Activated CD8-positive, alpha-beta T cell treated with anti-CD3 and anti-CD28 coated beads for 36 hours (primary cell): Measurements from ENCODE around the gene MCU. TPM values are rescaled to one million over a fixed set of nuclear protein-coding genes. Genes with fewer than 3 reads are reported as not detected.

Experiments used
- ATAC-seq: fragments of 200-7000 bp; cut with Tn5 transposase; one replicate; pipeline ENCODE4 v1.10.0; 2021; ENCODE audit warnings: mild to moderate bottlenecking, moderate library complexity
- CTCF ChIA-PET: fragments of 350-600 bp; sonication (Branson Sonifier 250); formaldehyde crosslinking; loops from one replicate; lab custom pipeline; 2021; ENCODE audit warnings: antibody characterized with exemption; lab: Charles Lee
- POLR2A ChIA-PET: fragments of 350-600 bp; sonication (Branson Sonifier 250); formaldehyde crosslinking; loops from one replicate; lab custom pipeline; 2021; ENCODE audit warnings: antibody characterized with exemption; lab: Charles Lee
- DNase-seq: peaks from one replicate; pipeline ENCODE4 v3.0.0-alpha.2; 2020
- H3K27ac Mint-ChIP-seq: one replicate; pipeline ENCODE4 v1.8.0; 2021; ENCODE audit warnings: mild to moderate bottlenecking, mixed read lengths
- H3K27me3 Mint-ChIP-seq: one replicate; pipeline ENCODE4 v1.8.0; 2021; ENCODE audit warnings: mixed read lengths
- H3K36me3 Mint-ChIP-seq: one replicate; pipeline ENCODE4 v1.8.0; 2021; ENCODE audit warnings: low read depth, mixed read lengths
- H3K4me1 Mint-ChIP-seq: one replicate; pipeline ENCODE4 v1.8.0; 2021; ENCODE audit warnings: low read depth, mixed read lengths
- H3K4me3 Mint-ChIP-seq: one replicate; pipeline ENCODE4 v1.8.0; 2021; ENCODE audit warnings: mild to moderate bottlenecking, moderate library complexity, mixed read lengths
- H3K9me3 Mint-ChIP-seq: one replicate; pipeline ENCODE4 v1.8.0; 2021; ENCODE audit warnings: mixed read lengths
- intact Hi-C: fragments of 100-400 bp; cut with micrococcal nuclease; formaldehyde crosslinking; loops from one replicate; pipeline ENCODE4 v1.10.0; 2022
- total RNA-seq, 2 experiments: library from RNA; stranded (reverse); gene quantifications; one replicate each; pipeline ENCODE4 v1.2.3, GENCODE V29; 2021
- TF ChIP-seq, protein P1 (sequence below): fragments of 200-600 bp; IDR thresholded peaks from one replicate; pipeline ENCODE4 v1.8.0; 2022; ENCODE audit warnings: antibody characterized with exemption, mild to moderate bottlenecking

The MCU gene
- total RNA-seq, 2 experiments from 2014 or later: 17.1 to 18.3 TPM

DNA sequence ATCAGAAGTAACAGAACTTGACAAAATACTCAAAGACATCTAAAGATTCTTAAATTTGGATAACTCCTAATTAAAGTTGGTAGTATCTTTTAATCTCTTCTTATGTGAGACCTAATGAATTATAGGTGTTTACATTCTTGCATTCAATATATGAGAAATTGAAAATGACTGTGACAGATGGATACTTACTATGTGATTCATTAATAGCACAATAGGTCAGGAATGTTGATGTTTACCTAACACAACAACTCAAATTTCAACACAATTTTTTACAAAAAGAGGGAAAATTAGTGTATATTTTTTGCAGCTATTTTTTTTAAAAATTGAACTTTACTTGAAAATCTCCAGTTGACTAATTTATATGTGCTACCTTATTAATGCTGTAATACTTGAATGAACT, 31.7 kb upstream of the MCU start:
- TF ChIP-seq, protein P1, sequence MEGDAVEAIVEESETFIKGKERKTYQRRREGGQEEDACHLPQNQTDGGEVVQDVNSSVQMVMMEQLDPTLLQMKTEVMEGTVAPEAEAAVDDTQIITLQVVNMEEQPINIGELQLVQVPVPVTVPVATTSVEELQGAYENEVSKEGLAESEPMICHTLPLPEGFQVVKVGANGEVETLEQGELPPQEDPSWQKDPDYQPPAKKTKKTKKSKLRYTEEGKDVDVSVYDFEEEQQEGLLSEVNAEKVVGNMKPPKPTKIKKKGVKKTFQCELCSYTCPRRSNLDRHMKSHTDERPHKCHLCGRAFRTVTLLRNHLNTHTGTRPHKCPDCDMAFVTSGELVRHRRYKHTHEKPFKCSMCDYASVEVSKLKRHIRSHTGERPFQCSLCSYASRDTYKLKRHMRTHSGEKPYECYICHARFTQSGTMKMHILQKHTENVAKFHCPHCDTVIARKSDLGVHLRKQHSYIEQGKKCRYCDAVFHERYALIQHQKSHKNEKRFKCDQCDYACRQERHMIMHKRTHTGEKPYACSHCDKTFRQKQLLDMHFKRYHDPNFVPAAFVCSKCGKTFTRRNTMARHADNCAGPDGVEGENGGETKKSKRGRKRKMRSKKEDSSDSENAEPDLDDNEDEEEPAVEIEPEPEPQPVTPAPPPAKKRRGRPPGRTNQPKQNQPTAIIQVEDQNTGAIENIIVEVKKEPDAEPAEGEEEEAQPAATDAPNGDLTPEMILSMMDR: no peak
- POLR2A ChIA-PET: no interaction called here
- ATAC-seq (no peak), DNase-seq (no peak)
- CTCF ChIA-PET: interaction anchor here (1.6 kb wide), 1 partner anchor 8 kb away, joined by 5 read pairs; no protein-coding TSS in a partner anchor
- Mint-ChIP-seq H3K4me1 (no peaks in the 10 kb centered on the region), H3K4me3 (no peak overlapping the region), H3K27me3 (no peaks in the 10 kb centered on the region), H3K36me3 (no peaks in the 10 kb centered on the region), H3K27ac (no peak overlapping the region), H3K9me3 (no peaks in the 10 kb centered on the region)
- intact Hi-C loops: no loop called here

GRCh38 chr10:72661431-72661830, 30.5 kb upstream of the MCU start:
- ChIA-PET CTCF (no interaction called here), POLR2A (no interaction called here)
- Mint-ChIP-seq H3K27ac (no peak overlapping the region), H3K36me3 (no peaks in the 10 kb centered on the region), H3K4me3 (no peak overlapping the region), H3K9me3 (no peaks in the 10 kb centered on the region), H3K4me1 (no peaks in the 10 kb centered on the region), H3K27me3 (no peaks in the 10 kb centered on the region)
- ATAC-seq (no peak), DNase-seq (no peak)
- TF ChIP-seq, protein P1: no peak
- intact Hi-C loops: no loop called here

- H3K27ac Mint-ChIP-seq: no peak overlapping the region
- ChIA-PET CTCF (no interaction called here), POLR2A (no interaction called here)
- no peaks in the 10 kb centered on the region for H3K4me1 Mint-ChIP-seq
- H3K9me3 Mint-ChIP-seq: no peaks in the 10 kb centered on the region
- H3K36me3 Mint-ChIP-seq: no peaks in the 10 kb centered on the region
- no peaks in the 10 kb centered on the region for H3K27me3 Mint-ChIP-seq
- DNase-seq (no peak), ATAC-seq (no peak)
- H3K4me3 Mint-ChIP-seq: no peak overlapping the region
- TF ChIP-seq, protein P1: no peak
- intact Hi-C loops: no loop called here
Measured at GRCh38 chr10:72663971-72664370, 28.0 kb upstream of the MCU start.

- Mint-ChIP-seq H3K4me1 (no peaks in the 10 kb centered on the region), H3K4me3 (no peak overlapping the region), H3K9me3 (no peaks in the 10 kb centered on the region), H3K27ac (no peak overlapping the region), H3K36me3 (no peaks in the 10 kb centered on the region), H3K27me3 (no peaks in the 10 kb centered on the region)
- ChIA-PET POLR2A (no interaction called here), CTCF (interaction anchor here (0.9 kb wide), 1 partner anchor 10 kb away, joined by 3 read pairs; no protein-coding TSS in a partner anchor)
- intact Hi-C loops: no loop called here
- ATAC-seq: no peak
- DNase-seq: no peak
- TF ChIP-seq, protein P1: no peak
Measured at GRCh38 chr10:72665925-72666324, 26.0 kb upstream of the MCU start.

- no peak for ATAC-seq
- ChIA-PET CTCF (interaction anchor here (1.0 to 1.5 kb wide), 2 partner anchors 8 to 9 kb away, joined by 3 to 5 read pairs; no protein-coding TSS in a partner anchor), POLR2A (interaction anchor here (1.5 kb wide), 1 partner anchor 12 kb away, joined by 4 read pairs; no protein-coding TSS in a partner anchor)
- Mint-ChIP-seq H3K27me3 (no peaks in the 10 kb centered on the region), H3K27ac (no peak overlapping the region), H3K36me3 (no peaks in the 10 kb centered on the region), H3K4me1 (no peaks in the 10 kb centered on the region), H3K4me3 (no peak overlapping the region), H3K9me3 (no peaks in the 10 kb centered on the region)
- TF ChIP-seq, protein P1: no peak
- no peak for DNase-seq
- intact Hi-C loops: no loop called here
Measured at GRCh38 chr10:72667207-72667864, 24.6 kb upstream of the MCU start.
